Natural killer cell (primary cell): ENCODE results near the gene ERCC5. TPM values are rescaled to one million over a fixed set of nuclear protein-coding genes. Genes with fewer than 3 reads are reported as not detected.

Source experiments
- ATAC-seq, 3 donors: fragments of 150-1000 bp in 2 of 3; fragments of 200-7000 bp in 1 of 3; cut with Tn5 transposase; 1 replicate in 1 of 3; 2 replicates in 2 of 3; pipeline ENCODE4 v1.10.0; 2021; ENCODE audit warnings: mild to moderate bottlenecking in 2 of 3, moderate library complexity in 2 of 3
- DNase-seq, 2 donors: peaks; one replicate each; pipeline versions ENCODE4 v3.0.0 to v3.0.0-alpha.2; 2013 to 2021; ENCODE audit warnings: mixed read lengths in 1 of 2
- H3K27ac ChIP-seq: one replicate; pipeline ENCODE4 v1.5.1; 2013; ENCODE audit warnings: mild to moderate bottlenecking, low read length
- H3K27me3 ChIP-seq: one replicate; pipeline ENCODE4 v1.6.1; 2013; ENCODE audit warnings: low read length; ENCODE audit not compliant: control insufficient read depth, insufficient read depth
- H3K36me3 ChIP-seq: one replicate; pipeline ENCODE4 v1.6.1; 2013; ENCODE audit warnings: low read length; ENCODE audit not compliant: control insufficient read depth, insufficient read depth
- H3K4me1 ChIP-seq: one replicate; pipeline ENCODE4 v1.6.1; 2013; ENCODE audit warnings: low read length; ENCODE audit not compliant: control insufficient read depth, insufficient read depth
- H3K4me3 ChIP-seq: one replicate; pipeline ENCODE4 v1.5.1; 2013; ENCODE audit warnings: low read length
- H3K9me3 ChIP-seq: one replicate; pipeline ENCODE4 v1.6.1; 2013; ENCODE audit warnings: low read length; ENCODE audit not compliant: control insufficient read depth, insufficient read depth
- H3K27ac Mint-ChIP-seq, 2 donors: one replicate each; pipeline ENCODE4 v1.8.0; 2022; ENCODE audit warnings: mild to moderate bottlenecking in 2 of 2, mixed read lengths in 2 of 2, moderate library complexity in 1 of 2
- H3K27me3 Mint-ChIP-seq, 2 donors: one replicate each; pipeline ENCODE4 v1.8.0; 2022; ENCODE audit warnings: low read depth in 2 of 2, mixed read lengths in 2 of 2
- H3K36me3 Mint-ChIP-seq: one replicate; pipeline ENCODE4 v1.8.0; 2022; ENCODE audit warnings: mixed read lengths
- H3K4me1 Mint-ChIP-seq, 2 donors: one replicate each; pipeline ENCODE4 v1.8.0; 2022; ENCODE audit warnings: mixed read lengths in 2 of 2
- H3K4me3 Mint-ChIP-seq: one replicate; pipeline ENCODE4 v1.8.0; 2022; ENCODE audit warnings: mild to moderate bottlenecking, moderate library complexity, mixed read lengths
- H3K9me3 Mint-ChIP-seq, 2 donors: one replicate each; pipeline ENCODE4 v1.8.0; 2022; ENCODE audit warnings: mixed read lengths in 2 of 2
- CTCF ChIP-seq: fragments of 200-600 bp; IDR thresholded peaks from one replicate; pipeline ENCODE4 v1.8.0; 2022; ENCODE audit warnings: antibody characterized with exemption
- WGBS: methylation state at CpG from one replicate; pipeline ENCODE4 v1.1.7; 2013; ENCODE audit warnings: missing lambda C conversion rate; ENCODE audit not compliant: insufficient coverage; 5-methylcytosine and 5-hydroxymethylcytosine counted together
- intact Hi-C: fragments of 100-400 bp; cut with micrococcal nuclease; formaldehyde crosslinking; loops from one replicate; pipeline ENCODE4 v1.14.2; 2022
- total RNA-seq, 4 donors: library from RNA; stranded (reverse); fragments of 120-200 nt in 1 of 4; gene quantifications; one replicate each; pipeline versions ENCODE4 v1.2.3 to v1.2.4, GENCODE V29; 2013 to 2022

ERCC5 gene
- total RNA-seq, 3 donors from 2014 or later (not counting 1 experiment from before 2014, with no cell fraction given) = 110 to 127 (median 126) TPM

- peak overlapping the region; percentile 96 to 98 for H3K27ac Mint-ChIP-seq
- H3K9me3 ChIP-seq = no peaks in the 10 kb centered on the region
- intact Hi-C loops = loop anchor here (1.0 to 2.0 kb wide), 3 partner anchors 46 to 266 kb away; no protein-coding TSS in a partner anchor
- H3K36me3 Mint-ChIP-seq = no peaks in the 10 kb centered on the region
- peaks cover 2% of the 10 kb centered on the region for H3K36me3 ChIP-seq
- H3K9me3 Mint-ChIP-seq = no peaks in the 10 kb centered on the region
- peak overlapping the region; percentile 99 for H3K4me3 Mint-ChIP-seq
- peak overlapping the region; percentile 98 for H3K27ac ChIP-seq
- no peak for TF ChIP-seq CTCF
- ATAC-seq (peak; percentile 28 to 43 (median 32)), DNase-seq (peak; percentile 42 to 76)
- no peaks in the 10 kb centered on the region for H3K27me3 Mint-ChIP-seq
- H3K27me3 ChIP-seq = no peaks in the 10 kb centered on the region
- H3K4me1 Mint-ChIP-seq = peaks cover 43% of the 10 kb centered on the region in 2 donors
- peak overlapping the region; percentile 96 for H3K4me3 ChIP-seq
- WGBS = under 1% methylated on average over 26 of the region's 31 CpGs
- peaks cover 20% of the 10 kb centered on the region for H3K4me1 ChIP-seq
Observed at GRCh38 chr13:102846261-102847015, 606 bp downstream of the ERCC5 start.

DNA sequence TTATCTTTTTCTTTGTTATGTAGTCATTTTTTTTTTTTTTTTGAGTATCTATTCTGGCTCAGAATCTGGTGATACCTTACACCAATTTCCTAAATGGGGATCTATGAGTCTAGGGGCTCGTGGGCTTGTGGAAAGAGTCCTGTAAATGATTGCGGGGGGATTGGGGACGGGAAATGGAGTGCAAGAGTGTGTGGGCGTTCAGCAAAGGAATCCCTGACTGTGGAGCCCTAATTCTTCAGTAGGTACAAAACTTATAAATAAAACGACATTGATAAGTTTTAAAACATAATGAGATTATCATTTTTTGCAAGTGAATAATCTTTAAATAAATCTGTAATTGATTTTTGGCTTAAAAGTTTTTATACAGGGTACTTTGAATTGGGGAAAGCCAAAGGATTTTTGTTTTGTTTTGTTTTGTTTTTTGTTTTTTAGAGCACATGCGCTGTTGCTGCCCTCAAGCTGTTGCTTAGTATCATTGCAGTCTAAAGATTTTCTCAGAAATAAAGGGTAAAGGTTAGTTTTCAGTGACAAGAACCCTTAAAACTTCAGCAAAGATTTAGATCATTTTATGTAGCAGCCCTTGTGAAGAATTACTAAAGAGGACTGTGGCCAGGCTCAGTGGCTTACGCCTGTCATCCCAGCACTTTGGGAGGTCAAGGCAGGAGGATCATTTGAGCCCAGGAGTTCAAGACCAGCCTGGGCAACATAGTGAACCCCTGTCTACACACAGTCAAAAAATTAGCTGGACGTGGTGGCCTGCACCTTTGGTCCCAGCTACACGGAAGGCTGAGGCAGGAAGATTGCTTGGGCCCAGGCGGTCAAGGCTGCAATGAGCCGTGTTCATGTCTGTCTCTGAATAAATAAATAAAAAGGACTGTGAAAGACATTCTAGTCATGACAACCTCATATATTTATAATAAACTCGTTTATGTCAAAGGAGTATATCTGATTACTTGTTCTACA lies 1.7 kb downstream of the ERCC5 start:
- Histone ChIP-seq H3K4me3 (peak overlapping the region; percentile 96), H3K9me3 (no peaks in the 10 kb centered on the region), H3K36me3 (peaks cover 6% of the 10 kb centered on the region), H3K4me1 (peaks cover 20% of the 10 kb centered on the region), H3K27me3 (no peaks in the 10 kb centered on the region), H3K27ac (peak overlapping the region; percentile 98)
- Mint-ChIP-seq H3K4me1 (peaks cover 43 to 45% of the 10 kb centered on the region in 2 donors), H3K27ac (peak overlapping the region; percentile 96 to 98), H3K36me3 (no peaks in the 10 kb centered on the region), H3K27me3 (no peaks in the 10 kb centered on the region), H3K4me3 (peak overlapping the region; percentile 99), H3K9me3 (no peaks in the 10 kb centered on the region)
- peak; percentile 87 for TF ChIP-seq CTCF
- intact Hi-C loops = loop anchor here (1.0 to 2.0 kb wide), 3 partner anchors 47 to 267 kb away; no protein-coding TSS in a partner anchor
- ATAC-seq (no peak), DNase-seq (peak in 1 of 2 donors; percentile 74)
- 22% methylated on average over 5 of the region's 12 CpGs for WGBS

- ATAC-seq (no peak), DNase-seq (no peak)
- intact Hi-C loops = no loop called here
- H3K27me3 Mint-ChIP-seq = no peaks in the 10 kb centered on the region
- H3K4me1 Mint-ChIP-seq = peaks cover 45 to 54% of the 10 kb centered on the region in 2 donors
- H3K4me3 ChIP-seq = no peak overlapping the region
- peaks cover 22% of the 10 kb centered on the region for H3K4me1 ChIP-seq
- TF ChIP-seq CTCF = no peak
- H3K36me3 ChIP-seq = peaks cover 17% of the 10 kb centered on the region
- no peaks in the 10 kb centered on the region for H3K9me3 ChIP-seq
- peak overlapping the region; percentile 71 to 96 for H3K27ac Mint-ChIP-seq
- no peak overlapping the region for H3K27ac ChIP-seq
- H3K9me3 Mint-ChIP-seq = no peaks in the 10 kb centered on the region
- H3K36me3 Mint-ChIP-seq = no peaks in the 10 kb centered on the region
- no peaks in the 10 kb centered on the region for H3K27me3 ChIP-seq
- H3K4me3 Mint-ChIP-seq = no peak overlapping the region
- 85% methylated on average over 5 of the region's 6 CpGs for WGBS
Observed at GRCh38 chr13:102848956-102849355, 3.1 kb downstream of the ERCC5 start.
